KBM-7 (cell line): ENCODE measurements around the gene ST8SIA2.
A peak's percentile ranks its signal among the peaks of the same experiment; 100 is the strongest.
"Not testable (repeated sequence)": the region's sequence is repeated elsewhere in the genome, so short reads cannot be mapped to it uniquely, and the experiment has no call there.

Source experiments
- DNase-seq: peaks from one replicate; pipeline ENCODE4 v3.0.0-alpha.2; 2015
- in situ Hi-C: fragments of 300-500 bp; cut with MboI; formaldehyde crosslinking; loops from 2 replicates; pipeline ENCODE4 v1.14.3; 2020; ENCODE audit warnings: low sequenced_read_pairs, low pct_unique_long_range_greater_than_20kb, mixed read lengths

ST8SIA2 gene

DNA sequence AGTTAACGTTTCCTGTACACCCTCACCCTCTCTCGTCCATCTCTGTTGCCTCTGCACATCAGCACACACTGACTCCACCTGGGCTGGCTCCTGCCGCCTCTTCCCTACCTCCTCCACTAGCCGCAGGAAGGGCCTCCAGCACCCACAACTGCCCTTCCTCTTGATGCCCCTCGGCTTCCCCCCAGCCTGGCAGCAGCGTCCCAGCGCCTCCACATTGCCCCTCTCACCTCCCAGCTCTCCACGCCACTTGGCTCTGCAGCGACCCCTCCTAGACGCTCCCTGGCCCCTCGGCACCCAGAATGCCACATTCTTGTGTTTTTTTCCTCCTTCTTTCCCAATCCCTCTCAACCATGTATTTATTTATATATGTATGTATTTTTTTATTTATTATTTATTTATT, 73.6 kb downstream of the ST8SIA2 start:
- in situ Hi-C loops, result no loop called here
- no peak for DNase-seq

DNA sequence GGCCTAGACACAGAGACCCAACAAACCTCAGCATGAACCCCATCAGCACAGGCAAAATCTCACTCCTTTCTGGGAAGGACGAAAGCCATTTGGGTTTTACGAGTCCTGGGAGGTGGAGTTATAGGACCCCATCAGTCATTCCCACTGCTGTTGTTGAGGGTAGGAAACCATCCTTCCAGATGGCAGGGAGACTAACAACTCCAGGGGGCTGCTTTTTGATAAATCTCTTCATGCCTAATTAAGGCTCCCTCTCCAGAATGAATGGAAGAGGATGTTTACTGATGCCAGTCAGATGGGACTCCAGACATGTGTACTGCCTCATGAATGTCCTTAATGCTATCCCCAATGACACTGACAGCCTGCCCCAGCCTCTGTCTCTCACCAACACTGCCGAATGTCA, 75.3 kb downstream of the ST8SIA2 start:
- in situ Hi-C loops, result no loop called here
- DNase-seq, result no peak

- DNase-seq, result no peak
- in situ Hi-C loops, result no loop called here
Measured at GRCh38 chr15:92471288-92471687, 77.6 kb downstream of the ST8SIA2 start.

GRCh38 chr15:92473756-92474155, 80.1 kb downstream of the ST8SIA2 start:
- in situ Hi-C loops, result no loop called here
- no peak for DNase-seq

GRCh38 chr15:92479730-92480129, 86.0 kb downstream of the ST8SIA2 start:
- DNase-seq, in situ Hi-C loops: not testable (repeated sequence)

GRCh38 chr15:92480361-92480760, 86.7 kb downstream of the ST8SIA2 start:
- DNase-seq, result no peak
- in situ Hi-C loops, result no loop called here

GRCh38 chr15:92485441-92485840, 91.8 kb downstream of the ST8SIA2 start:
- in situ Hi-C loops, result no loop called here
- no peak for DNase-seq

DNA sequence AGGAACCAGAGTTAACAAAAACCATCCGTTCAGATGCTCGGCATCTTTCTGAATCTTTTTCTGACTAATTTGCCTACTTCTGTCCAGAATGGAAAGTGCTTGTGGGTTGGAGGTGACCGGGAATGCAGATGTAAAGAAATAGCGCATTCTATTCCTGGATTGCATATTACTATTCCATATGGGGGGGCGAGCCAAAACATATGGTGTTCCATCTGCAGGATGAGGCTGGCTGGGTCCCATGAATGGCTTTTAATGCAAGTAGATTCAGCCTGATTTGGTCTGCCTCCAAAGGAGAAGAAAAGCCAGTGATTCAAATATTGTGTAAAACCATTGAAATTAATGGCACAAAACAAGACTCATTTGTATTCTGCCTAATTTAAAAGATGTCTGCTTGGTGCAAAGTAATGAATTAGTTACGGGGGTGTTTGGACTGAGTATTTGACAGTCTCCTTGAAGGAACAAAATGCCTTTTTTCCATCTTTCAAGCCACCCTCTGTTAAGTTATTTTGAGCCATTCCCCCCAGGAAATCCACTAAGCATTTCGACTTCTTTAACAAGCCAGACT, 99.0 kb downstream of the ST8SIA2 start:
- no peak for DNase-seq
- in situ Hi-C loops, result no loop called here

- in situ Hi-C loops, result no loop called here
- DNase-seq, result no peak
Measured at GRCh38 chr15:92494806-92495336, 101.2 kb downstream of the ST8SIA2 start.

- in situ Hi-C loops, result no loop called here
- DNase-seq, result no peak
Measured at GRCh38 chr15:92495446-92495845, 101.8 kb downstream of the ST8SIA2 start.

DNA sequence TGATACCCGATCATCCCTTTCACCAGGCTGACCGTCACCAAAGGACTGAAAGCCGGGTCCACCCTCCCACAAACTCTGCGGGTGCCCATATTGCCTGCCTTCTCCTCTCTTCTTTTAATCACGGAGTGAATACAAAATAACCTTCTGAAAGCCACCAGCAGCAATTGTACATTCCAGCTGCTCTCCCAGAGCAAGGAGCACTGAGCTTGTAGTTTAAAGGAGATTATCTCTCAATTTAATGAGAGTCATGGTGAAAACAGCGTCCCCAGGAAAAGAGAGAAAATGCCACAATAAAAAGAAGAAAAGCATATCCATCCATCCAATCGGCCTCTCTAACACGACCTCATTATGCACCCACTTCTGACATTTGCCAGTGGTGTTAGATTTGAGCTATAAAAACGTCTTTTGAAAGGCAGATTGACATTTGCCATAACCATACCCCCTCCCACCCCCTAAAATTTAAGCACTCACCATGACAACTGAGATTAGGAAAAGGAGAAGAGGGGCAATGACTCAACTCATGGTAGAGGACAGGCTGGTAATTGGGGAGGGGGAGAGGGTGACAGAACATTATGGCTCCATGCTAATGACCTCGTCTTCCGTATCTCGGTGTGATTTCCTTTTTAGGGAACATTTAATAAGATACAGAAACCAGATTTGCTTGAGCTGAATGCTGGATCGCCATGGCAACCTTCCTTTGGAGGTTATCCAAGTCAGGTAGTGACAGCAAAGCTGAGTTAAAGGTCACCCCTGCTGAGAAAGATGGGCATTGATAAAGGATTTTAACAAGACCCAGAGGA, 106.2 kb downstream of the ST8SIA2 start:
- in situ Hi-C loops, result no loop called here
- no peak for DNase-seq

DNA sequence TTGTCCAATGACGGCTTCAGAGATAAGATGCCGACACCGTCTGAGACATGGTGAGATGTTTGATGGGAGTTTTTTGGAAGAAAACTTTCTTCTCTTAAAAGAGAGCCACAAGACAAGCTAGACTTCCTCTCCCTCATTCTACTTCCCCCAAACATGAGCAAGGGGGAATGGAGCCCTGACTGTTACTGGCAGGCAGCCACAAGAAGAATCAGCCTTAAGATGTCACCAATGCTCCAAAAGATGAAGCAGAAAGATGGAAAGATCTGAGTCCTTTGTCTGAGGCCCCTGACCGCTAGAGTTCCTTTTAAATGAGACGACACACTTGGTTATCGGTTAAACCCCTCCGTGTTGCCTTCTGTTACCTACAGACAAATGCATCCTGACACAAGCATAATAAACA, 108.7 kb downstream of the ST8SIA2 start:
- in situ Hi-C loops, result no loop called here

GRCh38 chr15:92502930-92503857, 109.5 kb downstream of the ST8SIA2 start:
- no peak for DNase-seq
- in situ Hi-C loops, result no loop called here

More for the DNA sequence above, 108.7 kb downstream of the ST8SIA2 start:
- peak; percentile 3 for DNase-seq

- in situ Hi-C loops, result no loop called here
Measured at GRCh38 chr15:92503889-92504288, 110.2 kb downstream of the ST8SIA2 start.

GRCh38 chr15:92505611-92506010, 111.9 kb downstream of the ST8SIA2 start:
- in situ Hi-C loops, result no loop called here
- DNase-seq, result no peak

More at GRCh38 chr15:92503889-92504288, 110.2 kb downstream of the ST8SIA2 start:
- DNase-seq, result no peak

GRCh38 chr15:92506506-92506905, 112.8 kb downstream of the ST8SIA2 start:
- no peak for DNase-seq
- in situ Hi-C loops, result no loop called here

DNA sequence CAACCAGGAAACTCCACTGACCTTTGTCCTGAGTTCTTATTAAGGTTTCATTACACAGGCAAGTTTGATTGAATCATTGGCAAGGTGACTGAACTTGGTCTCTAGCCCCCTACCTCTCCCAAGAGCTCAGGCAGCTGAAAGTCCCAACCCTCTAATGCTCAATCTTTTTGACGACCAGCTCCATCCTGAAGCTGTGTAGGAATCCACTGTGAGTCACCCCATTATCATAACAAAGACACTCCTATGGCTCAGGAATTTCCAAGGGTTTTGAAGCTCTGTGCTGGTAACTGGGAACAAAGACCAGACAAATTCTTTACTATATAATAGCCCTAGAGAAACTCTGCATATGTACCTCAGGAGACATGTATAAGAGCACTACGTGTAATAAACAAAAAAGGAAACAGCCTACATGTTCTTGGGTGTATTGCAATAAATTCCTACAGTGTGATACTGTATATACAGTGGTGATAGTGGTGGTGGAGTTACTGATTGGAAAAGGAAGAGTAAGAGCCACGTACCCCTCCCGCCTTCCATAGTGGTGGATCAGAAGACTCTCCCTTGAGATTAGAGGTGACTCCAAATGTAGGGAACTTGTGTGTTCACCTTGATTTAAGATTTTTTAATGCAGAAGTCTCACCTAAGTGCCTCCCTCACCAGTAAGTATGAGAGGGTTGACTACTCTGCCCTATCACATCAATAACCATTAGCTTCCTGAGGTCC, 116.6 kb downstream of the ST8SIA2 start:
- DNase-seq, result no peak
- in situ Hi-C loops, result no loop called here
